NCI-H2081 (cell line): ENCODE measurements around the gene NCKAP1.
A peak's percentile ranks its signal among the peaks of the same experiment; 100 is the strongest.
"Not testable (repeated sequence)": the region's sequence is repeated elsewhere in the genome, so short reads cannot be mapped to it uniquely, and the experiment has no call there.

Experiments
- DNase-seq, 2 experiments: peaks; one replicate each; lab custom pipeline; 2025; lab: John Stamatoyannopoulos, UW

NCKAP1 gene

GRCh38 chr2:182907081-182907830 lies 131.0 kb downstream of the NCKAP1 start:
- no peak for DNase-seq

GRCh38 chr2:182906454-182906853 lies 131.8 kb downstream of the NCKAP1 start:
- no peak for DNase-seq

GRCh38 chr2:182904844-182905243 lies 133.4 kb downstream of the NCKAP1 start:
- no peak for DNase-seq

- no peak for DNase-seq
Measured at GRCh38 chr2:182903566-182903965, 134.7 kb downstream of the NCKAP1 start.

- no peak for DNase-seq
Measured at GRCh38 chr2:182901748-182902147, 136.5 kb downstream of the NCKAP1 start.

GRCh38 chr2:182898718-182899117 lies 139.5 kb downstream of the NCKAP1 start:
- DNase-seq: peak in 1 of 2 experiments; percentile 5

- no peak for DNase-seq
Measured at GRCh38 chr2:182897137-182897536, 141.1 kb downstream of the NCKAP1 start.

GRCh38 chr2:182895798-182896197 lies 142.5 kb downstream of the NCKAP1 start:
- no peak for DNase-seq

GRCh38 chr2:182895169-182895568 lies 143.1 kb downstream of the NCKAP1 start:
- no peak for DNase-seq

GRCh38 chr2:182894174-182894573 lies 144.1 kb downstream of the NCKAP1 start:
- no peak for DNase-seq

- no peak for DNase-seq
Measured at GRCh38 chr2:182893666-182894065, 144.6 kb downstream of the NCKAP1 start.

- not testable (repeated sequence) for DNase-seq
Measured at GRCh38 chr2:182893035-182893434, 145.2 kb downstream of the NCKAP1 start.

GRCh38 chr2:182891611-182892010 lies 146.6 kb downstream of the NCKAP1 start:
- no peak for DNase-seq

- no peak for DNase-seq
Measured at GRCh38 chr2:182890773-182891378, 147.4 kb downstream of the NCKAP1 start.

- no peak for DNase-seq
Measured at GRCh38 chr2:182890305-182890704, 148.0 kb downstream of the NCKAP1 start.

- DNase-seq: no peak
Measured at GRCh38 chr2:182887753-182888415, 150.4 kb downstream of the NCKAP1 start.

GRCh38 chr2:182887093-182887492 lies 151.2 kb downstream of the NCKAP1 start:
- no peak for DNase-seq

- DNase-seq: no peak
Measured at GRCh38 chr2:182885771-182886170, 152.5 kb downstream of the NCKAP1 start.

- DNase-seq: no peak
Measured at GRCh38 chr2:182883451-182883850, 154.8 kb downstream of the NCKAP1 start.

- not testable (repeated sequence) for DNase-seq
Measured at GRCh38 chr2:182880100-182880499, 158.2 kb downstream of the NCKAP1 start.

GRCh38 chr2:182876653-182877052 lies 161.6 kb downstream of the NCKAP1 start:
- not testable (repeated sequence) for DNase-seq

GRCh38 chr2:182870227-182870626 lies 168.0 kb downstream of the NCKAP1 start:
- DNase-seq: peak in 1 of 2 experiments; percentile 30
